HepG2 (cell line): ENCODE results near the gene CARD9. TPM values are rescaled to one million over a fixed set of nuclear protein-coding genes. Genes with fewer than 3 reads are reported as not detected.

Source experiments
- BCL6 ChIP-seq: IDR thresholded peaks from 2 replicates; pipeline ENCODE4 v1.6.1; 2016; ENCODE audit warnings: missing genetic modification reagents, missing compliant biosample characterization
- CBX1 ChIP-seq: IDR thresholded peaks from one replicate; pipeline ENCODE4 v1.6.1; 2016; ENCODE audit warnings: antibody characterized with exemption, low read depth
- GFI1 ChIP-seq: sonication (generic); formaldehyde crosslinking; IDR thresholded peaks from 2 replicates; pipeline ENCODE4 v1.5.0; 2020; ENCODE audit warnings: missing genetic modification reagents, mild to moderate bottlenecking, borderline replicate concordance
- GTF3A ChIP-seq: sonication (generic); formaldehyde crosslinking; conservative IDR thresholded peaks from 2 replicates; pipeline ENCODE4 v1.4.0; 2020; ENCODE audit warnings: mild to moderate bottlenecking, missing genetic modification reagents
- ISL2 ChIP-seq: sonication (generic); formaldehyde crosslinking; IDR thresholded peaks from 2 replicates; pipeline ENCODE4 v1.5.0; 2020; ENCODE audit warnings: missing genetic modification reagents
- PHF21A ChIP-seq: sonication (generic); formaldehyde crosslinking; IDR thresholded peaks from 2 replicates; pipeline ENCODE4 v1.5.0; 2020; ENCODE audit warnings: mild to moderate bottlenecking, missing genetic modification reagents
- SALL1 ChIP-seq: sonication (generic); formaldehyde crosslinking; IDR thresholded peaks from 2 replicates; pipeline ENCODE4 v1.8.0; 2022; ENCODE audit warnings: mild to moderate bottlenecking, missing genetic modification reagents
- U2AF2 ChIP-seq: fragments of 200-400 bp; formaldehyde crosslinking; IDR thresholded peaks from 2 replicates; pipeline ENCODE4 v1.6.1; 2017; ENCODE audit warnings: low read depth, mild to moderate bottlenecking, low read length
- ZFP82 ChIP-seq: sonication (generic); formaldehyde crosslinking; IDR thresholded peaks from 2 replicates; pipeline ENCODE4 v1.5.1; 2020; ENCODE audit warnings: mild to moderate bottlenecking, missing genetic modification reagents, borderline replicate concordance
- ZNF354B ChIP-seq: sonication (generic); formaldehyde crosslinking; IDR thresholded peaks from 2 replicates; pipeline ENCODE4 v1.8.0; 2022; ENCODE audit warnings: mild to moderate bottlenecking, missing genetic modification reagents
- ZNF382 ChIP-seq: sonication (generic); formaldehyde crosslinking; IDR thresholded peaks from 2 replicates; pipeline ENCODE4 v1.5.0; 2020; ENCODE audit warnings: missing genetic modification reagents, mild to moderate bottlenecking, borderline replicate concordance
- ZNF510 ChIP-seq: sonication (generic); formaldehyde crosslinking; IDR thresholded peaks from 2 replicates; pipeline ENCODE4 v1.4.0; 2020; ENCODE audit warnings: low read depth, mild to moderate bottlenecking, missing genetic modification reagents
- ZNF567 ChIP-seq: sonication (generic); formaldehyde crosslinking; IDR thresholded peaks from 2 replicates; pipeline ENCODE4 v1.8.1; 2023; ENCODE audit warnings: mild to moderate bottlenecking, missing genetic modification reagents, borderline replicate concordance
- ZNF569 ChIP-seq: sonication (generic); formaldehyde crosslinking; IDR thresholded peaks from 2 replicates; pipeline ENCODE4 v1.5.0; 2020; ENCODE audit warnings: mild to moderate bottlenecking, missing genetic modification reagents, moderate library complexity, borderline replicate concordance
- ZNF614 ChIP-seq: IDR thresholded peaks from 2 replicates; pipeline ENCODE4 v1.6.1; 2018; ENCODE audit warnings: missing biosample characterization, missing genetic modification reagents, inconsistent platforms, borderline replicate concordance
- ZNF737 ChIP-seq: sonication (generic); formaldehyde crosslinking; IDR thresholded peaks from 2 replicates; pipeline ENCODE4 v1.5.0; 2020; ENCODE audit warnings: missing genetic modification reagents, mild to moderate bottlenecking, borderline replicate concordance
- ZNF746 ChIP-seq: sonication (generic); formaldehyde crosslinking; IDR thresholded peaks from 2 replicates; pipeline ENCODE4 v1.8.0; 2022; ENCODE audit warnings: mild to moderate bottlenecking, missing genetic modification reagents
- ZNF792 ChIP-seq: IDR thresholded peaks from 2 replicates; pipeline ENCODE4 v1.6.1; 2016
- polyA plus RNA-seq, 8 experiments: library from polyadenylated mRNA; depleted of rRNA in 3 of 8; stranded (reverse) in 7 of 8; unstranded in 1 of 8; fragments of >200 nt; fragmentation: Illumina TruSeq in 4 of 8; extraction: Trizol in 4 of 8; gene quantifications; 2 replicates each; pipeline versions ENCODE4 v1.2.1 to v1.2.3, GENCODE V29; 2011 to 2016; ENCODE audit warnings: low read depth in 4 of 8, missing spikeins in 1 of 8, mixed read lengths in 1 of 8; ENCODE audit not compliant: insufficient read depth in 1 of 8
- total RNA-seq, 5 experiments: library from RNA; depleted of rRNA; stranded (reverse); fragments of >200 nt; fragmentation: Illumina TruSeq; extraction: Trizol; gene quantifications; 2 replicates each; pipeline ENCODE4 v1.2.3, GENCODE V29; 2016; ENCODE audit warnings: low read depth in 1 of 5
- TF ChIP-seq, protein P1 (sequence below): sonication (generic); formaldehyde crosslinking; IDR thresholded peaks from 2 replicates; pipeline ENCODE4 v1.4.0; 2020; ENCODE audit warnings: missing genetic modification reagents, borderline replicate concordance
- TF ChIP-seq, protein P2 (sequence below): sonication (generic); formaldehyde crosslinking; IDR thresholded peaks from 2 replicates; pipeline ENCODE4 v1.9.0; 2021; ENCODE audit warnings: missing genetic modification reagents, mild to moderate bottlenecking, borderline replicate concordance
- TF ChIP-seq, protein P3 (sequence below): sonication (generic); formaldehyde crosslinking; IDR thresholded peaks from 2 replicates; pipeline ENCODE4 v1.4.0; 2020; ENCODE audit warnings: missing genetic modification reagents
- TF ChIP-seq, protein P4 (sequence below): sonication (generic); formaldehyde crosslinking; IDR thresholded peaks from 2 replicates; pipeline ENCODE4 v1.4.0; 2020; ENCODE audit warnings: mild to moderate bottlenecking, missing genetic modification reagents
- TF ChIP-seq, protein P5 (sequence below): sonication (generic); formaldehyde crosslinking; IDR thresholded peaks from 2 replicates; pipeline ENCODE4 v1.5.0; 2020; ENCODE audit warnings: missing genetic modification reagents

CARD9 gene
- total and polyA plus RNA-seq, 2 of the 13 experiments (the other 11 are each of a cell fraction or from before 2014, with no cell fraction given), result 3.3 to 7.4 TPM

DNA sequence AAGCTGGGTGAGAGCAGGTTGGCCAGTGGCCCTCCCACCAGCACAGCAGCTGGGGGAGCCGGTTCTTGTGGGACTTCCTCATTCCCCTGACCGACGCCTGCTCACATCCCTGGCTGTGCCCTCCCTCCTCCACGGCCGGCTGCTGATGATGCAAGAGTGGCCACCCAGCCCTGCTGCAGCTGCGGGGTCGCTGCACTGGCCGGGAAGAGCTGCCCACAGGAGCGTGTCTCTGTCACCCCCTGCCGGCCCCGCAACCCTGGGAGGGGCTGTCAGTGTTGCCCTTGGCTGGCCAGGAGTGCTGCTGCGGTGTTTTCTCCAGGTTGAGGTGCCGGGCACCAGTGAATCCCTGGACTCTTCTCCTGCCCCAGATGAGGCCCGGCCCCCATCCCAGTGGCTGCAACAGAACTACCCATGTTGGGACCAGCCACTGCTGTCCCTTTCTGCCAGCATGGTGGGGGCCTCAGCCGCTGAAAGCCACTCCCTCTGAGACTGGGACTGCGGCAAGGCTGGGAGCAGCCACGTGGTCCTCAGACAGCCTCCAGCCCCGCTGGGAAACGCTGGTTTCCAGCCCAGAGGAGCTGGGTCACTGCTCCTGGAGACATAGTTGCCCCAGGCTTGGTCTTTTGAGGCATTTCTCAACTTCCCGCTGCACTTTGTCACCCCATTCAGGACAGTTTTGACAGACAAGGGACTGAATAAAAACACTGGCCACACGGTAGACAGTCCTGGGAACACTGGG is 739 bp downstream of the CARD9 start (continued):
- TF ChIP-seq, protein P1, sequence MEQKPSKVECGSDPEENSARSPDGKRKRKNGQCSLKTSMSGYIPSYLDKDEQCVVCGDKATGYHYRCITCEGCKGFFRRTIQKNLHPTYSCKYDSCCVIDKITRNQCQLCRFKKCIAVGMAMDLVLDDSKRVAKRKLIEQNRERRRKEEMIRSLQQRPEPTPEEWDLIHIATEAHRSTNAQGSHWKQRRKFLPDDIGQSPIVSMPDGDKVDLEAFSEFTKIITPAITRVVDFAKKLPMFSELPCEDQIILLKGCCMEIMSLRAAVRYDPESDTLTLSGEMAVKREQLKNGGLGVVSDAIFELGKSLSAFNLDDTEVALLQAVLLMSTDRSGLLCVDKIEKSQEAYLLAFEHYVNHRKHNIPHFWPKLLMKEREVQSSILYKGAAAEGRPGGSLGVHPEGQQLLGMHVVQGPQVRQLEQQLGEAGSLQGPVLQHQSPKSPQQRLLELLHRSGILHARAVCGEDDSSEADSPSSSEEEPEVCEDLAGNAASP, result peak; percentile 62
- TF ChIP-seq ISL2 (peak; percentile 45; the same call in 1 of the 2 replicates), ZNF567 (CRISPR knock-in tag) (no peak), ZNF792 (CRISPR knock-in tag) (no peak), CBX1 (no peak), ZFP82 (CRISPR knock-in tag) (no peak), ZNF354B (CRISPR knock-in tag) (no peak), ZNF510 (no peak), BCL6 (CRISPR knock-in tag) (0 out of 2 replicates have a peak, but pooled peaks have one; percentile 10), GTF3A (no peak), GFI1 (CRISPR knock-in tag) (no peak), ZNF614 (CRISPR knock-in tag) (0 out of 2 replicates have a peak, but pooled peaks have one; percentile 29), SALL1 (CRISPR knock-in tag) (peak; percentile 76), U2AF2 (no peak), PHF21A (CRISPR knock-in tag) (peak; percentile 47), ZNF382 (CRISPR knock-in tag) (no peak), ZNF569 (CRISPR knock-in tag) (no peak), ZNF737 (no peak), ZNF746 (CRISPR knock-in tag) (no peak; the same call in 1 of the 2 replicates)
- TF ChIP-seq, protein P2, sequence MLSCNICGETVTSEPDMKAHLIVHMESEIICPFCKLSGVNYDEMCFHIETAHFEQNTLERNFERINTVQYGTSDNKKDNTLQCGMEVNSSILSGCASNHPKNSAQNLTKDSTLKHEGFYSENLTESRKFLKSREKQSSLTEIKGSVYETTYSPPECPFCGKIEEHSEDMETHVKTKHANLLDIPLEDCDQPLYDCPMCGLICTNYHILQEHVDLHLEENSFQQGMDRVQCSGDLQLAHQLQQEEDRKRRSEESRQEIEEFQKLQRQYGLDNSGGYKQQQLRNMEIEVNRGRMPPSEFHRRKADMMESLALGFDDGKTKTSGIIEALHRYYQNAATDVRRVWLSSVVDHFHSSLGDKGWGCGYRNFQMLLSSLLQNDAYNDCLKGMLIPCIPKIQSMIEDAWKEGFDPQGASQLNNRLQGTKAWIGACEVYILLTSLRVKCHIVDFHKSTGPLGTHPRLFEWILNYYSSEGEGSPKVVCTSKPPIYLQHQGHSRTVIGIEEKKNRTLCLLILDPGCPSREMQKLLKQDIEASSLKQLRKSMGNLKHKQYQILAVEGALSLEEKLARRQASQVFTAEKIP (CRISPR knock-in tag), result no peak
- TF ChIP-seq, protein P3, sequence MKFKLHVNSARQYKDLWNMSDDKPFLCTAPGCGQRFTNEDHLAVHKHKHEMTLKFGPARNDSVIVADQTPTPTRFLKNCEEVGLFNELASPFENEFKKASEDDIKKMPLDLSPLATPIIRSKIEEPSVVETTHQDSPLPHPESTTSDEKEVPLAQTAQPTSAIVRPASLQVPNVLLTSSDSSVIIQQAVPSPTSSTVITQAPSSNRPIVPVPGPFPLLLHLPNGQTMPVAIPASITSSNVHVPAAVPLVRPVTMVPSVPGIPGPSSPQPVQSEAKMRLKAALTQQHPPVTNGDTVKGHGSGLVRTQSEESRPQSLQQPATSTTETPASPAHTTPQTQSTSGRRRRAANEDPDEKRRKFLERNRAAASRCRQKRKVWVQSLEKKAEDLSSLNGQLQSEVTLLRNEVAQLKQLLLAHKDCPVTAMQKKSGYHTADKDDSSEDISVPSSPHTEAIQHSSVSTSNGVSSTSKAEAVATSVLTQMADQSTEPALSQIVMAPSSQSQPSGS (CRISPR knock-in tag), result peak; percentile 81
- TF ChIP-seq, protein P4, sequence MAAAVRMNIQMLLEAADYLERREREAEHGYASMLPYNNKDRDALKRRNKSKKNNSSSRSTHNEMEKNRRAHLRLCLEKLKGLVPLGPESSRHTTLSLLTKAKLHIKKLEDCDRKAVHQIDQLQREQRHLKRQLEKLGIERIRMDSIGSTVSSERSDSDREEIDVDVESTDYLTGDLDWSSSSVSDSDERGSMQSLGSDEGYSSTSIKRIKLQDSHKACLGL (CRISPR knock-in tag), result no peak; the same call in 1 of the 2 replicates
- TF ChIP-seq, protein P5, sequence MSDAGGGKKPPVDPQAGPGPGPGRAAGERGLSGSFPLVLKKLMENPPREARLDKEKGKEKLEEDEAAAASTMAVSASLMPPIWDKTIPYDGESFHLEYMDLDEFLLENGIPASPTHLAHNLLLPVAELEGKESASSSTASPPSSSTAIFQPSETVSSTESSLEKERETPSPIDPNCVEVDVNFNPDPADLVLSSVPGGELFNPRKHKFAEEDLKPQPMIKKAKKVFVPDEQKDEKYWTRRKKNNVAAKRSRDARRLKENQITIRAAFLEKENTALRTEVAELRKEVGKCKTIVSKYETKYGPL (CRISPR knock-in tag), result no peak; the same call in 1 of the 2 replicates
